Liver (tissue), 9 donors: ENCODE results near the gene RIPK1. TPM values are rescaled to one million over a fixed set of nuclear protein-coding genes. Genes with fewer than 3 reads are reported as not detected.

Experiments used
- DNase-seq: peaks from one replicate; pipeline ENCODE4 v3.0.0-alpha.2; 2017; ENCODE audit warnings: low spot score
- H3K27ac ChIP-seq, 2 donors: one replicate each; pipeline ENCODE4 v1.7.0; 2013; ENCODE audit warnings: inconsistent platforms in 2 of 2, low read length in 2 of 2, control low read depth in 1 of 2, low read depth in 1 of 2, mild to moderate bottlenecking in 1 of 2
- H3K27me3 ChIP-seq, 4 donors: one replicate each; pipeline versions ENCODE4 v1.6.1 to v1.7.0; 2013; ENCODE audit warnings: low read length in 3 of 4, inconsistent platforms in 1 of 4, mild to moderate bottlenecking in 1 of 4, moderate library complexity in 1 of 4; ENCODE audit not compliant: control insufficient read depth in 4 of 4, insufficient read depth in 4 of 4
- H3K36me3 ChIP-seq, 4 donors: one replicate each; pipeline versions ENCODE4 v1.6.1 to v1.7.0; 2013; ENCODE audit warnings: low read length in 3 of 4, mild to moderate bottlenecking in 3 of 4, low read depth in 1 of 4, moderate library complexity in 1 of 4; ENCODE audit not compliant: control insufficient read depth in 4 of 4, insufficient read depth in 3 of 4
- H3K4me1 ChIP-seq, 4 donors: one replicate each; pipeline versions ENCODE4 v1.6.1 to v1.7.0; 2013; ENCODE audit warnings: low read length in 3 of 4, mild to moderate bottlenecking in 3 of 4, moderate library complexity in 1 of 4; ENCODE audit not compliant: control insufficient read depth in 4 of 4, insufficient read depth in 4 of 4
- H3K4me3 ChIP-seq, 3 donors: one replicate each; pipeline versions ENCODE4 v1.6.1 to v1.7.0; 2013; ENCODE audit warnings: low read length in 3 of 3, control low read depth in 1 of 3, low read depth in 1 of 3, mild to moderate bottlenecking in 1 of 3
- H3K9ac ChIP-seq, 2 donors: one replicate each; pipeline ENCODE4 v1.7.0; 2013; ENCODE audit warnings: low read length in 2 of 2, mild to moderate bottlenecking in 2 of 2, moderate library complexity in 2 of 2, control low read depth in 1 of 2, low read depth in 1 of 2
- H3K9me3 ChIP-seq, 4 donors: one replicate each; pipeline versions ENCODE4 v1.6.1 to v1.7.0; 2013; ENCODE audit warnings: low read length in 3 of 4; ENCODE audit not compliant: control insufficient read depth in 4 of 4
- CTCF ChIP-seq: fragments of 150-350 bp; IDR thresholded peaks from 2 replicates; pipeline ENCODE4 v1.5.1; 2017; ENCODE audit warnings: improper control_type of control experiment, low read depth, low read length; ENCODE audit not compliant: missing input control
- EGR1 ChIP-seq, 2 donors: IDR thresholded peaks; 2 replicates each; pipeline ENCODE4 v1.6.1; 2016 to 2018; ENCODE audit warnings: antibody characterized with exemption in 2 of 2, low read depth in 2 of 2
- FOXA1 ChIP-seq: IDR thresholded peaks from 2 replicates; pipeline ENCODE4 v1.6.1; 2016; ENCODE audit warnings: antibody characterized with exemption
- FOXA2 ChIP-seq: IDR thresholded peaks from 2 replicates; pipeline ENCODE4 v1.6.1; 2016; ENCODE audit warnings: antibody characterized with exemption
- GABPA ChIP-seq, 2 donors: IDR thresholded peaks in 1 of 2; conservative IDR thresholded peaks in 1 of 2; 2 replicates each; pipeline ENCODE4 v1.6.1; 2016; ENCODE audit warnings: antibody characterized with exemption in 2 of 2, mild to moderate bottlenecking in 1 of 2, moderate library complexity in 1 of 2
- HNF4A ChIP-seq, 2 donors: conservative IDR thresholded peaks; 2 replicates each; pipeline ENCODE4 v1.6.1; 2016; ENCODE audit warnings: antibody characterized with exemption in 2 of 2, mild to moderate bottlenecking in 2 of 2
- JUND ChIP-seq, 2 donors: IDR thresholded peaks; 2 replicates each; pipeline ENCODE4 v1.6.1; 2016; ENCODE audit warnings: antibody characterized with exemption in 2 of 2
- RAD21 ChIP-seq, 2 donors: IDR thresholded peaks; 2 replicates each; pipeline ENCODE4 v1.6.1; 2016; ENCODE audit warnings: antibody characterized with exemption in 2 of 2, mild to moderate bottlenecking in 2 of 2
- REST ChIP-seq: IDR thresholded peaks from 2 replicates; pipeline ENCODE4 v1.6.1; 2016; ENCODE audit warnings: antibody characterized with exemption, mild to moderate bottlenecking
- SP1 ChIP-seq: IDR thresholded peaks from 2 replicates; pipeline ENCODE4 v1.6.1; 2018; ENCODE audit warnings: antibody characterized with exemption, mild to moderate bottlenecking
- ZBTB33 ChIP-seq: IDR thresholded peaks from 2 replicates; pipeline ENCODE4 v1.6.1; 2016; ENCODE audit warnings: antibody characterized with exemption
- WGBS: extraction: QIAGEN DNeasy Blood & Tissue Kit; methylation state at CpG from one replicate; pipeline ENCODE4 v1.1.7; 2013; 5-methylcytosine and 5-hydroxymethylcytosine counted together
- polyA plus RNA-seq, 2 donors: library from polyadenylated mRNA; stranded (reverse) in 1 of 2; unstranded in 1 of 2; fragments of 200-250 nt in 1 of 2; fragments of >200 nt in 1 of 2; fragmentation: Nextera tagmentation in 1 of 2; extraction: Ambion mirVana in 1 of 2; gene quantifications; one replicate each; pipeline versions ENCODE4 v1.2.1 to v1.2.3, GENCODE V29; 2013 to 2015
- total RNA-seq, 2 donors: library from RNA; depleted of rRNA; stranded (reverse); fragments of >200 nt; gene quantifications; one replicate each; pipeline ENCODE4 v1.2.3, GENCODE V29; 2014
- donor health status: healthy.
- donor health status: healthy.
- donor health status: healthy.
- donor health status: healthy.
- donor health status: healthy.

The RIPK1 gene
- total and polyA plus RNA-seq, 4 donors: 6.7 to 27.2 (median 13.3) TPM

GRCh38 chr6:3109761-3110160 lies 41.5 kb downstream of the RIPK1 start (continued):
- TF ChIP-seq CTCF (no peak), EGR1 (IDR thresholded peaks at IDR 0.05; ENCODE audit: low read depth in 2 of 2) (no peak), GABPA (IDR thresholded peaks at IDR 0.05 in 1 of 2, conservative IDR thresholded peaks at IDR 0.05 in 1 of 2) (no peak), JUND (IDR thresholded peaks at IDR 0.05) (no peak), FOXA2 (no peak)

- H3K4me3 ChIP-seq: no peak overlapping the region
- no peak overlapping the region for H3K9ac ChIP-seq
- no peak for DNase-seq
- no peaks in the 10 kb centered on the region for H3K27me3 ChIP-seq
- no peak for TF ChIP-seq SP1
- TF ChIP-seq FOXA1: no peak
- no peak for TF ChIP-seq EGR1 (IDR thresholded peaks at IDR 0.05; ENCODE audit: low read depth in 2 of 2)
- no peak for TF ChIP-seq FOXA2
- no peak for TF ChIP-seq RAD21 (IDR thresholded peaks at IDR 0.05)
- no peak for TF ChIP-seq HNF4A (conservative IDR thresholded peaks at IDR 0.05)
- TF ChIP-seq JUND (IDR thresholded peaks at IDR 0.05): no peak
- TF ChIP-seq REST: no peak
- no peak for TF ChIP-seq GABPA (IDR thresholded peaks at IDR 0.05 in 1 of 2, conservative IDR thresholded peaks at IDR 0.05 in 1 of 2)
- no peak for TF ChIP-seq ZBTB33
- peaks cover 9 to 38% (median 34%) of the 10 kb centered on the region in 4 donors for H3K36me3 ChIP-seq
- 97% methylated on average over 6 of the region's 6 CpGs for WGBS
- no peaks in the 10 kb centered on the region for H3K9me3 ChIP-seq
- no peak overlapping the region for H3K27ac ChIP-seq
- H3K4me1 ChIP-seq: peaks cover 2 to 18% (median 6%) of the 10 kb centered on the region in 4 donors
Observed at GRCh38 chr6:3114377-3114776, 46.1 kb downstream of the RIPK1 start.

GRCh38 chr6:3117912-3118352 lies 49.6 kb downstream of the RIPK1 start:
- peaks cover 6 to 45% (median 25%) of the 10 kb centered on the region in 4 donors for H3K4me1 ChIP-seq
- no peak for DNase-seq
- no peaks in the 10 kb centered on the region for H3K9me3 ChIP-seq
- H3K4me3 ChIP-seq: peak overlapping the region; percentile 75 to 87 (median 84)
- H3K27ac ChIP-seq: peak overlapping the region; percentile 94 to 96
- WGBS: 18% methylated on average over 8 of the region's 8 CpGs
- H3K9ac ChIP-seq: peak overlapping the region in 1 of 2 donors; percentile 33
- no peaks in the 10 kb centered on the region for H3K27me3 ChIP-seq
- peaks cover 9 to 19% (median 15%) of the 10 kb centered on the region in 4 donors for H3K36me3 ChIP-seq
- no peak for TF ChIP-seq FOXA2
